LoVo (cell line): ENCODE measurements around the gene ZP1.

Experiments used
- DNase-seq: peaks from one replicate; pipeline ENCODE4 v3.0.0-alpha.2; 2016; ENCODE audit warnings: low spot score

Gene ZP1

DNA sequence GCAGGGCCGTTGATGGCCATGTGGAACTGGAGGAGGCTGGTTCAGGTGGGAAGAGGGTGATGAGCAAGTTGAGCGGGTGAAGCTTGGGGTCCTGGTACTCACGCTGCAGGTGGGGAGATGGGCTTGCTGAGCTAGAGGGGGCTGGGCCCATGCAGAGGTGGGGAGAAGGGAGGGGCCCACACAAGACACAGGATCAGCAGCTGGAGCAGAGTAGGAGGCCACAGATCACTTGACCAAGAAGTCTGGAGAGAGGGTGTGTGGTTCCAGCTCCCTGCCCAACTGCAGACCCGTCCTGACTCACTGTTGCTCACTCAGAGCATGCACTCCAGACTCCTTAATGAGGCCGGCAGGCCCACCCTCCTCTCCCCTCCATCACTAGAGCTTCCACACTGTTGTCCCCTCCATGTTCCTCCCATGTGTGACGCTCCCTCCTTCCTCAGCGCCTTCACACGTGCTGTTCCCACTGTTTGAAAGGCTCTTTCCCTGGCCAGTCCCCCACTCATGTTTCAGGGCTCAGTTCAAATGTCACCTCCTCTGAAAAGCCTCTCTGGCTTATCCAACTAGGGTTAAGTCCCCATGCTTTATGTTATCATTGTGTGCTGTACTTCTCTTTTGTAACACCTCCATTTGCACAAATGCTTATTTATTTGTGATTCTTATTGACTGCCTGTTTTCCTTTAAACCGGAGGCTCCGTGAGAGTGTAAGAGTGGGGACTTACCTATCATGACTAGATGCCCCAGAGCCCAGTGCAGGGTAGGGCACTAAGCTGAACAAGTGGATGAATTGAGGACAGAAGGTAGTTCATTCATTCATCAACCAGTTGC lies 23.1 kb upstream of the ZP1 start:
- no peak for DNase-seq

DNA sequence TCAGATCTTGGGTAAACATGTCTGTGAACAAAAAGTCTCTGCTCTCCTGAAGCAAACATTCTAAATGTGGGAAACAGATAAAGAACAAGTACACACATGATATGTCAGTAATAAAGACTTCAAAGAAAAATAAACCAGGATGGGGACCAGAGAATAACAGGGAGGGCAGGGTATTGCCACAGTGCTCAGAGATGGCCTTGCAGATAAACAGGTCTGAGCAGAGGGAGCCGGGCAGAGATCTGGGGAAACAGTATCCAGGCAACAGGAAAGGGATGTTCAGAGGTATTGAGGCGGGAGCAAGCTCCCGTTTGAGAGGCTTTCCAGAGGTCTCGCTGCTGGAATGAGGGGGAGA lies 22.5 kb upstream of the ZP1 start:
- no peak for DNase-seq

DNA sequence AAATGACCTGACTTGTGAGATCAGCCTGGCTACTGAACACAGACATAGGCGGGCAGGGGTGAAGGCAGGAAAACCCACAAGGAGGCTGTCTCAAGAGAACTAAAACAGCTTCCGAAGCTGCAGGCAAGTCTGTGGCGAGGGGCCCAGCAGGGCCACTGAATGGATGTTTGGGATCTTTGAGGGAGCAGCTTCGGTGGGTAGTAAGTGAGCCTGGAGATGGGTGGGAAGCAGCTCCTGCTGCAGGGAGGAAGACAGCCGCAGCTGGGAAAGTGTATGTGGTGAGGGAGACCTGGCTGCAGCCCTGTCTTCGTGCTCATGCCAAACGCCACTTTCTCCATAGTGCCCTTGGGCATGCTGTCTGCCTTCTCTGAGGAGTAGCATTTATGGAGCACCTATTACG lies 22.0 kb upstream of the ZP1 start:
- no peak for DNase-seq

DNA sequence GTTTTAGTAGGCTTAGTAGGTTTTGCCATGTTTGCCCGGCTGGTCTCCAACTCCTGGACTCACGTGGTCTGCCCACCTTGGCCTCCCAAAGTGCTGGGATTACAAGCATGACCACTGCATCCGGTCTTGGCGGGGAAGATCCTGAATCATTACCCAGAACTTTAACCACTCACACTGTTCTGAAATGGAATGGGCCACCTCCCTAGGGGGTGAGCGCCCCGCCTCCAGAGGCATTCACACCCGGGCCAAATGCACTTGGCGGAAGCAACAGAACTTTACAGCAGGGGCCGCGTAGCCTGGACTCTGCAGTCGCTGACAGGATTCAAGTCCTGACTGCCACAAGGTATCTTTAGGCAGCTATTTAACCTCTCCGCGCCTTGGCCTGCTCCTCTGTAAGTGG lies 20.1 kb upstream of the ZP1 start:
- DNase-seq: no peak

GRCh38 chr11:60847896-60848295 lies 19.4 kb upstream of the ZP1 start:
- DNase-seq: no peak

GRCh38 chr11:60848714-60849151 lies 18.6 kb upstream of the ZP1 start:
- DNase-seq: no peak

GRCh38 chr11:60849641-60850520 lies 17.5 kb upstream of the ZP1 start:
- no peak for DNase-seq

DNA sequence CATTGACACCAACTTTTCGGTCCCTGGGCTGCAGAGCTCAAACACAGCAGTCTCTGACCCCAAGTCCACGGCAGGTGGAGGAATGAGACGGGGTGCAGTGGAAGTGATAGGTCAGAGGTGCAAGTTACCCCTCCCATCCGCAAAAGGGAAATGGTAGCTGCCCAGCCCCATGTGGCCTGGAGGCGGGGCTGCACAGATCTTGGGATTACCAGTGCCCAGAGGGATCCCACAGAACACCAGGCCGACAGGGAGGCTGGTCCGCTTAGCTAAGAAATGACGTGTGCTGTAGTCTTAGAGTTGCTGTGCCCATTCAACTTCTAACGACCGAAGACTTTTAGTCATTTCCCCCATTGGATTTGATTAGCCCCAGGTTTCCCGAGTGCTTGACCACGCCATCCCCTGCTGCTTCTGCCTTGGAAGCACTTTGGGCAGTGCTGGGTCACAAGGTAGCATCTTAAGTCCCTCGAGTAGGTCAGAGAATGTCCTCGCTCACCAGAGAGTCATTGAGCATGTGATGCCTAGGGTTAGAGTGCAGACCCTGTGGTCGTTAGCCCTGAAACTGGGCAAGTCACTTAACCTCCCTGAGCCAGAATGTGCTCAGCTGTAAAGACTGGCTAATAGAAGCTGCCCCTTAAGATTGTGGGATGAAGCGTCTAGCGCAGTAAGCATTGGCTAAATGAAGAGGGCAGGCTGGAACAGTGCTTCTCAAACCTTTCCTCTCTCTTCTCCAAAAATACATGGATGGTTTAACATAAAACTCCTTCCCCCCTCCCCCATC lies 15.8 kb upstream of the ZP1 start:
- DNase-seq: no peak

DNA sequence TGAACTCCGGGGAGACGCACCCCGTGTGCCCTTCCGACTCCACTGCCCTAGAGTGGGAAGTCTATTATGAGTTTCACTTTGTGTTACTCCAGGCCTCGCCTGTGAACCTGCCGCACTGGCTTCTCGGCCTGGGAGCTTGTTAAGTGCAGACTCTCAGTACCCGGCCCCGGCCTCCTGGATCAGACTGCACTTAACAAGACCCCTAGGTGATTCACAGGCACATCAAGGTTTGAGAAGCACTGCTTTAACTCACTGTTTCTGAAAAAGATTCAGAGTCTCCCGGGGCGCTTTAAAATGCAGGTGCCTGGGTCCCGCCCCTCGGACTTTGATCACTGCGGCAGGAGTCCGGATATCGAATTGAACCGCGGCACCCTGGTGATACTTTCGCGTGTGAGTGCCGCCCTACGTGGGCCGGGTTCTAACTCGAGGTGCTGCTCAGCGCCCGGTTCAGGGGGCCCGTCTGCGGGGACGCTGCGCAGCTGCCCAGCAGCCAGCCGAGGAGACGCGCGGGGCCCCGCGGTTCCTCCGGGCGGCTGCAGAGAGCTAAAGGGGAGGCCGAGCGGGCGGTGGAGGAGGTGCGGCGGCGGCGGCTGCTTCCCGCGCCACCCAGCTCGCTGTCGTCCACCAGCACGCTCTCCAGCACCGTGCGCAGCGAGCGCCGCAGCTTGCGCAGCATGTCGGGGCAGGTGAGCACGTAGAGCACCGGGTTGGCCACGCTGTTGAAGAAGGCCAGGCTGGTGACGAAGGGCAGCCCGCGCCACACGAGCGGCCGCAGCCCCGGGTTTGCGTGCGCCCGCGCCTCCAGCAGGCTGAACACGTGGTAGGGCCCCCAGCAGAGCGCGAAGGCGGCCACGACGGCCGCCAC lies 15.0 kb upstream of the ZP1 start:
- DNase-seq: peak; percentile 39

DNA sequence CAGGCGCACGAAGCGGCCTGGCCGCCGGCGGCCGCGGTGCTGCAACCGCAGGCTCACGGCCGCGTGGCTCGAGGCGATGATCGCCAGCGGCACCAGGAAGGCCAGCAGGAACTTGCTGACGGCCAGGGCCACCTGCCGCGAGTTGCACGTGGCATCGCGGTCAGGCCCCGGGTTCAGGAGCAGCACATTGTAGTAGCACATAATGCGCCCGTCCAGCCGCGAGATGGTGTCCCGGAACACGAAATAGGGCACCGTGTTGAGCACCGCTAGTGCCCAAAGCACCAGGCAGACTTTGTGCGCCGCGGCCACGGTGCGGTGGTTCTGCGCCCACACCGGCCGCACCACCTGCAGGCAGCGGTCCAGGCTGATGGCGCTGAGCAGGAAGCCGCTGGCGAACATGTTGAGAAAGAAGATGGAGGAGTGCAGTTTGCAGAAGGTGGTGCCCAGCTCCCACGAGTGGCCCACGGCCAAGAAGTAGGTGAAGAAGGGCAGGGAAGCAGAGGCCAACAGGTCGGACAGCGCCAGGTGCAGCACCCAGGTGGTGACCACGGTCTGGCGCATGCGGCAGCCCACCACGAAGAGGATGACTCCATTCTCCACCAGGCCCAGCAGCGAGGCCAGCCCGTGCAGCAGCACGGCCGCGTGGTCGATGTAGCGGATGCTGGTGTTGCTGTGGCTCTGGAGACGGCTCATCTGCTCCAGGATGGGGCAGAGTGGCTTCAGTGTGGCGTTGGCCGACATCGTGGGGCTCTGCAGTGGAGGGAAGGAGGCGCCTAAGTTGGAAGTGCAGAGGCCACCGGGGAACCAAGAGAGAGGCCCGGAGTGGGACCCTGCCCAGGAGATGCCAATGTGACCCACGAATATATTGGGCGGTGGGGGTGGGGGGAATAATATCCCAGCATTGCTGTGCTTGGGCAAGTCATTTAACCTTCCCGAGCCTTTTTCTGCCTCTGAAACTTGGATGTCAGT lies 14.1 kb upstream of the ZP1 start:
- DNase-seq: no peak

GRCh38 chr11:60854140-60854846 lies 13.0 kb upstream of the ZP1 start:
- DNase-seq: no peak

GRCh38 chr11:60854847-60855725 lies 12.3 kb upstream of the ZP1 start:
- DNase-seq: no peak

DNA sequence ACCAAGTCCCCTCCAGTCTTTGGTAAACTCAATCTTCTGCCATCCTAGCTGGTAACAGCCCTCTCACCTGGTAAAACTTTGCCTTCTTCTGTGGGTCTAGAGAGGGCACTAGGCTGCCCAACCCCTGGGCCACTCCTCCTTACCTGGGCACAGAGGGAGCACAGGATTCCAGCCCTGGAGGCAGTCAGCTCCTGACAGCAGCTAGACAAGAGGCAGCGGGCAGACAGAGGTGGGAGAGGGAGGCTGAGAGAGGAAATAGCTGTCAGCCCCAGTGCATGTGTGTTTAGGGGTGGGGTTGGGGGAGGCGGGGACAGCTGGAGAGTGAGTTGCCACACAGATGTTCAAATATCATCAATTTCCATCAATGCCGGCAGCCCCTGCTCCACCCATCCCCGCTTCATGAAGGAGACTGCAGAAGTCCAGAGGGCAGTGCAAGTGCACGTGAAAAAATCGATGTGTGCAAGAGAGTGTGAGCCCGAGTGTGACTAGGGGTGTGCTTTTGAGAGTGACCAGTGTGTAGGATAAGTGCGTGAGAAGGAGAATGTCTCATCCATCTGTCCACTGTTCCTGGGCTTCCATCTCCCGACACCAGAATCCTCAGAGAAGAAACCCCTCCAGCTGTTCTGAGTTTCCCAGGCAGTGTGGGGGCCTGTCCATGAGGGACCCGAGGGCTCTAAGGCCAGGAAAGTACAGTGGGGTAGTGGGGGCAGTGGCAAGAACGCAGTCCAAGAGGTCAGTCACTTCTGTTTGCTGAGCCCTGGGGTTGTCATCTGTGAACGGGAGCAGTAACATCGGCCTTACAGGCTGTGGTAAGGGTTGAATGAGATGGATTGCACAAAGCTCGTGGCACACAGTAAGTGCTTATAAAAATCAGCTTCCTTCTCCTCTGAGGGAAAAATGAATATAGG lies 11.4 kb upstream of the ZP1 start, which contains the start of gene PTGDR2:
PTGDR2 (minus strand) TSS at position 225 of the 908 bp plus-strand sequence. CDS start 2,228 bp downstream, outside the sequence.
- DNase-seq: no peak

DNA sequence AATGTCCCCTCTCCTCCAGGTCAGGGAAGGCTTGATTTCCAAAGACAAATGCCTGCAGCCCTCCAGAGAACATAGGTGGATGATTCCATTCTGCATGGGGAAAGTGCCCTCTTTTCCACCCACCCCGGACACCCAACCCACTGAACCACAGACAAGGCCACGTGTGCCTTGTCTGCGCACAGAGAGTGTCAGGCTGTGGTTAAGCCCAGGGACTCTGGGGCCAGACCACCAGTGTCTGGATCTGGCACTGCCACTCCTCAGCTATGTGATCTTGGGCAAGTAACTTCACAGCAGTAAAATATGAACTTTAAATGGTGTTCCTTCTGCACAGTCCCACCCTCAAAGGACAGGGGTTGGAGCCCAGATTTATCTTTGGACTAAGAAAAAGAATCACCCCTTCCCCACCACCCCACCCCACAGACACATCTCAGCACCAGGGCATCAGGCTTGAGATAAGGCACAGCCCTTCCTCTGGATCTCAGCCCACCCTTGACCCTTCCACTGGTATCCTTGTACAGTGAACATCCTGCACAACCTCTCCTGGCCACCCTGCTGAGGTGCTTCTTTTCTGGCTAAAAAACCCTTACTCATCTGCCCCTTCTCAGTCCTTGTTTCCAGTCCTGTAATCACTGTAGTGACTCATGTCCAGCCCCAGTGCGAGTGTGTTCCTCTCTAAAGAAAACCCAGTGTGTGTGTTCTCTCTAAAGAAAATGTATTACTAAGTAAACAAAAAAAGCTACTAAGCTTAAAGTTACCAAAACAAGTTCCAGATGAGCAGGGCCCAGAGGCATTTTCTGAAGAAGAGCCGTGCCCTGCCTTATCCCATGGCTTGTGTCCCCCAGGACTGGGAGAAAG lies 9.7 kb upstream of the ZP1 start:
- DNase-seq: no peak

DNA sequence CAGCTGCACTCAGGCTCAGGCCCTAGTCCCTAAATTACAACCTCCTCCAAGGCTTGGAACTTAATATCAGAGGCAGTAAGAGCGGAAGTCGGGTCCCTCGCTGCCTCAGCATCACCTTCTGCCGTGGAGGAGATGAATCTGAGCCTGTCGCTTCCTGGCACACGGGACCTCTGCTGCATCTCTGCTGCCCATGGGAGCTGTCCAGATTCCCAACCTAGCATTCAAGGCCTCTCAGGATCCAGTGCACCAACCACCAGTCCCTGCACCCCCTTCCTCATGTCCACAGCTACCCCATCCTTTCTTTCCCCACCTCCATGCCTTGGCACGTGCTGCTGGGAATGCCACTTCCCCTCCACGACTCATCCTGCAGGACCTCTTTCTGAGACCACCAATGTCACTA lies 9.1 kb upstream of the ZP1 start:
- DNase-seq: no peak

GRCh38 chr11:60858731-60859464 lies 8.4 kb upstream of the ZP1 start:
- DNase-seq: no peak
